Transverse colon (tissue), 4 donors: ENCODE data around the gene GRAP2.

ENCODE experiments used
- EP300 ChIP-seq: sonication (generic); formaldehyde crosslinking; IDR thresholded peaks from one replicate; pipeline ENCODE4 v1.6.1; 2017; ENCODE audit warnings: antibody characterized with exemption, low read depth
- POLR2A ChIP-seq: fragments of 450-650 bp; IDR thresholded peaks from one replicate; pipeline ENCODE4 v1.6.1; 2016; ENCODE audit warnings: antibody characterized with exemption, mild to moderate bottlenecking, moderate library complexity
- POLR2AphosphoS5 ChIP-seq, 3 donors: sonication (generic); formaldehyde crosslinking; IDR thresholded peaks; one replicate each; pipeline ENCODE4 v1.6.1; 2016; ENCODE audit warnings: antibody characterized with exemption in 3 of 3
- TF ChIP-seq, protein P1 (sequence below), 5 experiments: fragments of 200-600 bp in 3 of 5; fragments of 450-650 bp in 2 of 5; sonication (generic) in 3 of 5; IDR thresholded peaks; 1 replicate in 2 of 5; 2 replicates in 3 of 5; pipeline ENCODE4 v1.5.1; 2016 to 2017; ENCODE audit warnings: antibody characterized with exemption in 5 of 5, inconsistent platforms in 3 of 5, mild to moderate bottlenecking in 2 of 5, moderate library complexity in 1 of 5

DNA sequence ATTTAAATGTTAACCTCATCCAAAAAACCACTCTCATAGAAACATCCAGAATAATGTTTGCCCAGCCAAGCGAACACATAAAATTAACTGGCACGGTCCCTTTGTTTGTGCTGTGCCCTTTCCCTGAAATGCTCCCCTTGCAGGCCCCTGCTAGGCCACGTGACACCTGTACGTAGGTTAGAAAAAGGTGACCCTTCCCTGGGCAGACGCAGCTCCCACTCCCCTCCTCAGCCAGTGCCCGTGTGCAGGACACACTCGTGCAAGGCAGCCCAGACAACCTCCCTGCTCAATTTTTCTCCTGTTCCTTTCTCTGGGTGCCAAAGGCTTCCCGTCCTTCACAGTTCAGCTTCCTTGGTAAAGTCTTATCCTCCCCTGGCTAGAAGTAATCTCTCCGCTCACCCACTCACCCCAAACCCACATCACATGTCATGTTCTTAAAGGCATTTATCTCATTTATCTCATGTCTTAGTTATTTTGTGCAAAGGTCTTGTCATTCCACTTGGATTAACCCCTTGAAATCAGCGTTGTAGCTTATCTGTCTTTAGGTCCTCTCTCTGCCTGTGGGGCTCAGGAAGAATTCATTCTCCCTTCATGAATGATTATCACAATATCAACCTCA lies 114.6 kb downstream of the GRAP2 start:
- TF ChIP-seq, protein P1, sequence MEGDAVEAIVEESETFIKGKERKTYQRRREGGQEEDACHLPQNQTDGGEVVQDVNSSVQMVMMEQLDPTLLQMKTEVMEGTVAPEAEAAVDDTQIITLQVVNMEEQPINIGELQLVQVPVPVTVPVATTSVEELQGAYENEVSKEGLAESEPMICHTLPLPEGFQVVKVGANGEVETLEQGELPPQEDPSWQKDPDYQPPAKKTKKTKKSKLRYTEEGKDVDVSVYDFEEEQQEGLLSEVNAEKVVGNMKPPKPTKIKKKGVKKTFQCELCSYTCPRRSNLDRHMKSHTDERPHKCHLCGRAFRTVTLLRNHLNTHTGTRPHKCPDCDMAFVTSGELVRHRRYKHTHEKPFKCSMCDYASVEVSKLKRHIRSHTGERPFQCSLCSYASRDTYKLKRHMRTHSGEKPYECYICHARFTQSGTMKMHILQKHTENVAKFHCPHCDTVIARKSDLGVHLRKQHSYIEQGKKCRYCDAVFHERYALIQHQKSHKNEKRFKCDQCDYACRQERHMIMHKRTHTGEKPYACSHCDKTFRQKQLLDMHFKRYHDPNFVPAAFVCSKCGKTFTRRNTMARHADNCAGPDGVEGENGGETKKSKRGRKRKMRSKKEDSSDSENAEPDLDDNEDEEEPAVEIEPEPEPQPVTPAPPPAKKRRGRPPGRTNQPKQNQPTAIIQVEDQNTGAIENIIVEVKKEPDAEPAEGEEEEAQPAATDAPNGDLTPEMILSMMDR (IDR thresholded peaks at IDR 0.05) = no peak
- TF ChIP-seq EP300 = no peak
- TF ChIP-seq POLR2AphosphoS5 (IDR thresholded peaks at IDR 0.05) = no peak
- no peak for TF ChIP-seq POLR2A
